ENCODE measurements around the gene TMEM233. TPM values are rescaled to one million over a fixed set of nuclear protein-coding genes. Genes with fewer than 3 reads are reported as not detected.

TMEM233 gene
- total RNA-seq, 1 donor from 2014 or later = not detected

DNA sequence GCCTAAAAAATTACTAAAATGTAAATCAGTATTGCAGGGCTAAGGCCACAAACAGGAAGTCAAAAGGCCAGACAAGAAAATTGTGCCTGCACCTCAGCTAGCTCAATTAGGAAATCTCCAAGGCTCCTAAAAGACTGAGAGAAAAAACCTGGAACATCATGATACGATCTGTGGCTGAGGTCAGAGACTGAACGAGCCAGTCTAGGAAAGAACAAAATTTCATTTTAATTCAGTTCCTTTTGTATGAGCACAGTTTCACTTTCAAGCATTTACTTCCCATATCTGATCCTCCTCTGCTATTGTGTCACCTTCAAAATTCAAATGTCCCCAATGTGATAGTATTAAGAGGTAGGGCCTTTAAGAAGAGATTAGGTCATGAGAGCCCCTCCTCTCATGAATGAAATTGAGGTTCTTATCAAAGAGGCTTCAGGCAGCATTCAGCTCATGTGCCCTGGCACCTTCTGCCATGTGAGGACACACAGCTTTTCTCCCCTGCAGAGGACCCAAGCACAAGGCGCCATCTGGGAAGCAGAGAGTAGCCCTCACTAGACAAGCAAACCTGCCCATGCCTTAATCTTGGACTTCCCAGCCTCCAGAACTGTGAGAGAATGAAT, 89.2 kb downstream of the TMEM233 start:
- Mint-ChIP-seq H3K27ac (no peak overlapping the region), H3K27me3 (ENCODE audit: low read depth) (no peaks in the 10 kb centered on the region), H3K9me3 (no peaks in the 10 kb centered on the region), H3K4me3 (no peak overlapping the region), H3K4me1 (peaks cover 10% of the 10 kb centered on the region), H3K36me3 (peaks cover 27% of the 10 kb centered on the region)
- DNase-seq (ENCODE audit: low spot score in 2 of 2, unreplicated experiment in 2 of 2) = no peak
- TF ChIP-seq, protein P1, sequence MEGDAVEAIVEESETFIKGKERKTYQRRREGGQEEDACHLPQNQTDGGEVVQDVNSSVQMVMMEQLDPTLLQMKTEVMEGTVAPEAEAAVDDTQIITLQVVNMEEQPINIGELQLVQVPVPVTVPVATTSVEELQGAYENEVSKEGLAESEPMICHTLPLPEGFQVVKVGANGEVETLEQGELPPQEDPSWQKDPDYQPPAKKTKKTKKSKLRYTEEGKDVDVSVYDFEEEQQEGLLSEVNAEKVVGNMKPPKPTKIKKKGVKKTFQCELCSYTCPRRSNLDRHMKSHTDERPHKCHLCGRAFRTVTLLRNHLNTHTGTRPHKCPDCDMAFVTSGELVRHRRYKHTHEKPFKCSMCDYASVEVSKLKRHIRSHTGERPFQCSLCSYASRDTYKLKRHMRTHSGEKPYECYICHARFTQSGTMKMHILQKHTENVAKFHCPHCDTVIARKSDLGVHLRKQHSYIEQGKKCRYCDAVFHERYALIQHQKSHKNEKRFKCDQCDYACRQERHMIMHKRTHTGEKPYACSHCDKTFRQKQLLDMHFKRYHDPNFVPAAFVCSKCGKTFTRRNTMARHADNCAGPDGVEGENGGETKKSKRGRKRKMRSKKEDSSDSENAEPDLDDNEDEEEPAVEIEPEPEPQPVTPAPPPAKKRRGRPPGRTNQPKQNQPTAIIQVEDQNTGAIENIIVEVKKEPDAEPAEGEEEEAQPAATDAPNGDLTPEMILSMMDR (IDR thresholded peaks at IDR 0.05; ENCODE audit: unreplicated experiment) = no peak

DNA sequence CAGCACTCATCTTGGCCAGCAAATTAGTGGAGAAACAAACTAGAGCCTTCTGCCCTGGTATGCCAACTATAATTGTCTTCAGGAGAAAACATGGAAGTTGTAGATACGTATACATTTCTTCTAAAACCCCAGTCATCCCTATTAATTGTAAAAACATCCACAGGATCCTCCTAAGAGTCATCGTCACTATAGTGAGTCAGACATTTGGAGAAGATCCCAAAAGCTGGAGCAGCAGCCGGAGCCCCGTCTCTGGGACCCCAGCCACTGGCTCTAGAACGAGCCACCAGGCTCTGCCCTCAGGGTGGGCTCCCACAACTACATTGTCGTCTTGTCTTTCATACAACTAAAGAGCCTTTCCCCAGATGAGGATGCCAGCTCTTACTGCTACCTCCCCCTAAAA, 89.8 kb downstream of the TMEM233 start:
- no peak for DNase-seq (ENCODE audit: low spot score in 2 of 2, unreplicated experiment in 2 of 2)
- H3K27me3 Mint-ChIP-seq (ENCODE audit: low read depth) = no peaks in the 10 kb centered on the region
- H3K4me3 Mint-ChIP-seq = no peak overlapping the region
- no peaks in the 10 kb centered on the region for H3K9me3 Mint-ChIP-seq
- peaks cover 10% of the 10 kb centered on the region for H3K4me1 Mint-ChIP-seq
- TF ChIP-seq, protein P1 (IDR thresholded peaks at IDR 0.05; ENCODE audit: unreplicated experiment) = no peak
- no peak overlapping the region for H3K27ac Mint-ChIP-seq
- H3K36me3 Mint-ChIP-seq = peaks cover 22% of the 10 kb centered on the region

DNA sequence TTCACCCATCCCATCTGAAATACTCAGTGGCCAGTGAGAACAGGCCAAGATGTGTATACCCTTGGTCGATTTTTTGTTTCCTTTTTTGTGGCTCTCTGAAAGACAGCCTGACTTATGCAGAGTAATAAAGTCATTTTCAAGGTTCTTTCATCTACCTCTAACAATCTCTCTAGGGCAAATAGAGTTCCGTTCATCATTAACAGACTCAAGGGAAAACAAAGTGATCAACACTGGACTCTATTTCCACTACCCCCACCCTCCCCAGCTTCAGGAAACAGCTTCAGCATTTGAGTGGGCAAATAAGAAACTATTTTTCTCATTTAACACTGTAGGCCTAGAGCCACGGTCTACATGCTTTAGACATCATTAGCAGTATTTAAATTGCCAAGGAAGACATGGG, 90.2 kb downstream of the TMEM233 start:
- H3K4me3 Mint-ChIP-seq = no peak overlapping the region
- no peak for DNase-seq (ENCODE audit: low spot score in 2 of 2, unreplicated experiment in 2 of 2)
- H3K36me3 Mint-ChIP-seq = peaks cover 20% of the 10 kb centered on the region

DNA sequence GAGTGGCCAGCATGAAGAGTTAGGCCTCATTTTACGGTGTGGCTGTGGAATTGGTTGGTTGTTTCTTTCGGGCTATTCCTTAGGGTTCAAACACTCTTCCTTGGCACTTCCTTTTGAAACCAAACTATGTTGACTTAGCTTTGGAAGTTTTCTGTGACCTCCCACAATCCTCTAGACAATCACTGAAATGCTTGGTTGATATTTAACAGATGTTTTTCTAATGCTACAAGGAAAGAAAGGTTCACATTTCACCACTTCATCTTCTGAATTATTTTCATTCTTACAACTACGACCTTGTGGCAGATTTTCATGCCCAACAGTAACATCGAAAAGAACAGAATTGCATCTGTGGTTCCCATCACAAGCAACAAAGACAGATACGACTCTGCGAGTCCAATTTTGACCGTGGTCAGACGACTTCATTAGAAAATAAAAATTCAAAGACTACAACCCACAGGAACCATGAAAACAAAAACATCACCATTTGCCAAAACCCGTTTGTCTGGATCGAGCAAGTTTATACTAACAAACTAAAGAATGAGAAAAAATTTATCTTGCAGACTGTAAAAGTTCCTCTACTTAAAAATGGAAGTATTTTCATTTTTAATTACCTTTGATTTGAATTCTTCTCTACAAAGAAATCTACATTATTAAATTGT, 91.3 kb downstream of the TMEM233 start:
- H3K36me3 Mint-ChIP-seq = peaks cover 16% of the 10 kb centered on the region
- peaks cover 10% of the 10 kb centered on the region for H3K4me1 Mint-ChIP-seq
- no peak overlapping the region for H3K4me3 Mint-ChIP-seq
- TF ChIP-seq, protein P1 (IDR thresholded peaks at IDR 0.05; ENCODE audit: unreplicated experiment) = no peak
- H3K27ac Mint-ChIP-seq = peak overlapping the region; percentile 63
- H3K9me3 Mint-ChIP-seq = no peaks in the 10 kb centered on the region
- DNase-seq (ENCODE audit: low spot score in 2 of 2, unreplicated experiment in 2 of 2) = no peak
- no peaks in the 10 kb centered on the region for H3K27me3 Mint-ChIP-seq (ENCODE audit: low read depth)

More for the DNA sequence above, 90.2 kb downstream of the TMEM233 start:
- H3K4me1 Mint-ChIP-seq = peaks cover 10% of the 10 kb centered on the region
- TF ChIP-seq, protein P1 (IDR thresholded peaks at IDR 0.05; ENCODE audit: unreplicated experiment) = no peak
- H3K27ac Mint-ChIP-seq = no peak overlapping the region
- H3K9me3 Mint-ChIP-seq = no peaks in the 10 kb centered on the region
- H3K27me3 Mint-ChIP-seq (ENCODE audit: low read depth) = no peaks in the 10 kb centered on the region

DNA sequence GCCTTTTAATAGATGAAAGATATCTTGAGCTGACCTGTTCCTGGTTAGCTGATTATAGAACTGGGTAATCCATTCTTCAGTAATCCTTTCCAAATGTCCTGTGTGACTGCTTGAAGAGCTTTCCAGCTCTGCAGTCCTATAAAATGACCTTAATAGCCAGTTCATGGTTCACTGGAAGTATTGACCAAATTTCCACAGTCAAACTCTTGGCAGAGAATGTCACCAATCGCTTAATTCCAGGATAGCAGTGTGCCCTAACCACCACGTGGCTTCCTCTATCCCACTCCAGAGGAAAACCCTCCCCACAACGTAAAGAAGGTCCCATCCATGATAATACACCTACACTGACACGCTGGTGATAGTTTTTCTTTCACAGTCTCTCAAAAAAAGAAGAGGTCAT, 91.8 kb downstream of the TMEM233 start:
- H3K27ac Mint-ChIP-seq = no peak overlapping the region
- DNase-seq (ENCODE audit: low spot score in 2 of 2, unreplicated experiment in 2 of 2) = no peak
- no peak overlapping the region for H3K4me3 Mint-ChIP-seq
- peaks cover 12% of the 10 kb centered on the region for H3K36me3 Mint-ChIP-seq
- peaks cover 10% of the 10 kb centered on the region for H3K4me1 Mint-ChIP-seq
- H3K9me3 Mint-ChIP-seq = no peaks in the 10 kb centered on the region
- H3K27me3 Mint-ChIP-seq (ENCODE audit: low read depth) = no peaks in the 10 kb centered on the region
- TF ChIP-seq, protein P1 (IDR thresholded peaks at IDR 0.05; ENCODE audit: unreplicated experiment) = no peak
